Ovary (tissue), 3 donors: ENCODE results near the gene ERLEC1.

ENCODE experiments used
- EP300 ChIP-seq: sonication (generic); formaldehyde crosslinking; IDR thresholded peaks from one replicate; pipeline ENCODE4 v1.6.1; 2017; ENCODE audit warnings: antibody characterized with exemption
- TF ChIP-seq, protein P1 (sequence below), 3 donors: fragments of 450-650 bp in 2 of 3; fragments of 200-600 bp in 1 of 3; IDR thresholded peaks; one replicate each; pipeline versions ENCODE4 v1.5.1 to v1.8.0; 2016 to 2022; ENCODE audit warnings: antibody characterized with exemption in 3 of 3, mild to moderate bottlenecking in 1 of 3
- donor health status: DM: no; HTN: no; CAD: no.

DNA sequence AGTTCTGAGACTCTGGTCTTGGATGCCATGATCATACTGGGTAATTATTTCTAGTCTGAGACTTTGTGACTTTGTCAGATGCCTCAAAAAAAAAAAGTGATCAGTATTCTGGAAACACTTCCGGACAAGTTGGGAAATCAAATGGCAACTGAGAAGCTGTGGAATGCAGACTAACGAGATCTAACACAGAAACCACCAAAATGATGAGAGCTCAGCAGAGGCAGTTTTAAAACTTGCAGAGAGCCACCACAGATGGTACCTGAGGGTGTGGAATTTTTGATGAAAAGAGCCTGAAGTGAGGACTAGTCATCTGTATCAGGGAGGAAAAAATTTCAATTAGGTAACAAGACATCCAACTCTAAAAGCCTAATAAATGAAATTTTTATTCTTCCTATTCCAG is 78.4 kb downstream of the ERLEC1 start:
- TF ChIP-seq, protein P1, sequence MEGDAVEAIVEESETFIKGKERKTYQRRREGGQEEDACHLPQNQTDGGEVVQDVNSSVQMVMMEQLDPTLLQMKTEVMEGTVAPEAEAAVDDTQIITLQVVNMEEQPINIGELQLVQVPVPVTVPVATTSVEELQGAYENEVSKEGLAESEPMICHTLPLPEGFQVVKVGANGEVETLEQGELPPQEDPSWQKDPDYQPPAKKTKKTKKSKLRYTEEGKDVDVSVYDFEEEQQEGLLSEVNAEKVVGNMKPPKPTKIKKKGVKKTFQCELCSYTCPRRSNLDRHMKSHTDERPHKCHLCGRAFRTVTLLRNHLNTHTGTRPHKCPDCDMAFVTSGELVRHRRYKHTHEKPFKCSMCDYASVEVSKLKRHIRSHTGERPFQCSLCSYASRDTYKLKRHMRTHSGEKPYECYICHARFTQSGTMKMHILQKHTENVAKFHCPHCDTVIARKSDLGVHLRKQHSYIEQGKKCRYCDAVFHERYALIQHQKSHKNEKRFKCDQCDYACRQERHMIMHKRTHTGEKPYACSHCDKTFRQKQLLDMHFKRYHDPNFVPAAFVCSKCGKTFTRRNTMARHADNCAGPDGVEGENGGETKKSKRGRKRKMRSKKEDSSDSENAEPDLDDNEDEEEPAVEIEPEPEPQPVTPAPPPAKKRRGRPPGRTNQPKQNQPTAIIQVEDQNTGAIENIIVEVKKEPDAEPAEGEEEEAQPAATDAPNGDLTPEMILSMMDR (IDR thresholded peaks at IDR 0.05), result no peak
- no peak for TF ChIP-seq EP300
